B cell (primary cell): Measurements from ENCODE around the gene MYBPHL.

ENCODE experiments used
- CTCF ChIP-seq: fragments of 200-600 bp; IDR thresholded peaks from one replicate; pipeline ENCODE4 v1.8.0; 2022; ENCODE audit warnings: antibody characterized with exemption, mild to moderate bottlenecking
- EZH2 ChIP-seq: IDR thresholded peaks from 2 replicates; pipeline ENCODE4 v1.6.1; 2012; ENCODE audit warnings: borderline replicate concordance, low read depth, mild to moderate bottlenecking, moderate library complexity, low read length; ENCODE audit not compliant: insufficient read depth, poor library complexity, severe bottlenecking

- TF ChIP-seq CTCF (no peak), EZH2 (no peak)
Measured at GRCh38 chr1:109248444-109248796, 58.4 kb downstream of the MYBPHL start.
